ENCODE results near the gene SPTA1. TPM values are rescaled to one million over a fixed set of nuclear protein-coding genes. Genes with fewer than 3 reads are reported as not detected.

SPTA1 gene
- total and polyA plus RNA-seq, 4 donors, result 0.02 to 21.1 (median 0.24) TPM

- H3K4me3 ChIP-seq, result no peak overlapping the region
- ATAC-seq (ENCODE audit: insufficient read depth, low FRiP score), result no peak
- no peaks in the 10 kb centered on the region for H3K36me3 ChIP-seq (ENCODE audit: control insufficient read depth in 4 of 4, insufficient read depth in 4 of 4, low read length in 4 of 4)
- H3K9ac ChIP-seq (ENCODE audit: insufficient read depth in 1 of 2, low read length in 2 of 2), result no peak overlapping the region
- no peak for DNase-seq
- H3K27me3 ChIP-seq (ENCODE audit: control insufficient read depth in 3 of 3, insufficient read depth in 3 of 3, low read length in 2 of 3), result no peaks in the 10 kb centered on the region
- H3K27ac ChIP-seq (ENCODE audit: low read depth in 1 of 2, low read length in 1 of 2), result no peak overlapping the region
- 48 to 77% methylated on average over 1 of the region's 1 CpG for WGBS, 2 donors
- TF ChIP-seq CTCF (IDR thresholded peaks at IDR 0.05; ENCODE audit: control extremely low read depth, extremely low read depth), result no peak
- no peaks in the 10 kb centered on the region for H3K4me1 ChIP-seq (ENCODE audit: control insufficient read depth in 5 of 5, insufficient read depth in 5 of 5, low read length in 5 of 5)
- H3K9me3 ChIP-seq (ENCODE audit: control insufficient read depth in 4 of 4, insufficient read depth in 3 of 4, low read length in 3 of 4), result no peaks in the 10 kb centered on the region
Measured at GRCh38 chr1:158714754-158715153, 28.2 kb upstream of the SPTA1 start.

- H3K9ac ChIP-seq (ENCODE audit: insufficient read depth in 1 of 2, low read length in 2 of 2), result no peak overlapping the region
- no peaks in the 10 kb centered on the region for H3K4me1 ChIP-seq (ENCODE audit: control insufficient read depth in 5 of 5, insufficient read depth in 5 of 5, low read length in 5 of 5)
- no peak overlapping the region for H3K4me3 ChIP-seq
- ATAC-seq (ENCODE audit: insufficient read depth, low FRiP score) (no peak), DNase-seq (no peak)
- no peaks in the 10 kb centered on the region for H3K27me3 ChIP-seq (ENCODE audit: control insufficient read depth in 3 of 3, insufficient read depth in 3 of 3, low read length in 2 of 3)
- TF ChIP-seq CTCF (IDR thresholded peaks at IDR 0.05; ENCODE audit: control extremely low read depth, extremely low read depth), result no peak
- no peaks in the 10 kb centered on the region for H3K36me3 ChIP-seq (ENCODE audit: control insufficient read depth in 4 of 4, insufficient read depth in 4 of 4, low read length in 4 of 4)
- no peak overlapping the region for H3K27ac ChIP-seq (ENCODE audit: low read depth in 1 of 2, low read length in 1 of 2)
- no peaks in the 10 kb centered on the region for H3K9me3 ChIP-seq (ENCODE audit: control insufficient read depth in 4 of 4, insufficient read depth in 3 of 4, low read length in 3 of 4)
- WGBS, 2 donors, result 64 to 81% methylated on average over 4 of the region's 4 CpGs
Measured at GRCh38 chr1:158711098-158711497, 24.6 kb upstream of the SPTA1 start.

GRCh38 chr1:158706096-158706495, 19.6 kb upstream of the SPTA1 start:
- Histone ChIP-seq H3K27ac (ENCODE audit: low read depth in 1 of 2, low read length in 1 of 2) (no peak overlapping the region), H3K36me3 (ENCODE audit: control insufficient read depth in 4 of 4, insufficient read depth in 4 of 4, low read length in 4 of 4) (no peaks in the 10 kb centered on the region), H3K27me3 (ENCODE audit: control insufficient read depth in 3 of 3, insufficient read depth in 3 of 3, low read length in 2 of 3) (no peaks in the 10 kb centered on the region), H3K4me3 (no peak overlapping the region), H3K4me1 (ENCODE audit: control insufficient read depth in 5 of 5, insufficient read depth in 5 of 5, low read length in 5 of 5) (no peaks in the 10 kb centered on the region), H3K9me3 (ENCODE audit: control insufficient read depth in 4 of 4, insufficient read depth in 3 of 4, low read length in 3 of 4) (no peaks in the 10 kb centered on the region), H3K9ac (ENCODE audit: insufficient read depth in 1 of 2, low read length in 2 of 2) (no peak overlapping the region)
- ATAC-seq (ENCODE audit: insufficient read depth, low FRiP score) (no peak), DNase-seq (no peak)
- TF ChIP-seq CTCF (IDR thresholded peaks at IDR 0.05; ENCODE audit: control extremely low read depth, extremely low read depth), result no peak
- 72 to 88% methylated on average over 2 of the region's 2 CpGs for WGBS, 2 donors

GRCh38 chr1:158700552-158700951, 14.0 kb upstream of the SPTA1 start, which contains the start of gene OR6K2:
TSS of gene OR6K2 (minus strand) at chr1:158700652. CDS start at chr1:158700652, 0 bp downstream.
- Histone ChIP-seq H3K27ac (ENCODE audit: low read depth in 1 of 2, low read length in 1 of 2) (no peak within 1 kb of the TSS), H3K27me3 (ENCODE audit: control insufficient read depth in 3 of 3, insufficient read depth in 3 of 3, low read length in 2 of 3) (no peaks in the 10 kb centered on the region), H3K36me3 (ENCODE audit: control insufficient read depth in 4 of 4, insufficient read depth in 4 of 4, low read length in 4 of 4) (no peaks in the 10 kb centered on the region), H3K4me3 (no peak within 1 kb of the TSS), H3K9me3 (ENCODE audit: control insufficient read depth in 4 of 4, insufficient read depth in 3 of 4, low read length in 3 of 4) (no peaks in the 10 kb centered on the region), H3K9ac (ENCODE audit: insufficient read depth in 1 of 2, low read length in 2 of 2) (no peak within 1 kb of the TSS), H3K4me1 (ENCODE audit: control insufficient read depth in 5 of 5, insufficient read depth in 5 of 5, low read length in 5 of 5) (no peaks in the 10 kb centered on the region)
- TF ChIP-seq CTCF (IDR thresholded peaks at IDR 0.05; ENCODE audit: control extremely low read depth, extremely low read depth), result no peak
- DNase-seq (no peak), ATAC-seq (ENCODE audit: insufficient read depth, low FRiP score) (no peak)
- 89 to 90% methylated on average over 4 of the region's 4 CpGs for WGBS, 2 donors

All from lung (tissue), 12 donors.